ENCODE measurements around the gene KIFBP.

The KIFBP gene

DNA sequence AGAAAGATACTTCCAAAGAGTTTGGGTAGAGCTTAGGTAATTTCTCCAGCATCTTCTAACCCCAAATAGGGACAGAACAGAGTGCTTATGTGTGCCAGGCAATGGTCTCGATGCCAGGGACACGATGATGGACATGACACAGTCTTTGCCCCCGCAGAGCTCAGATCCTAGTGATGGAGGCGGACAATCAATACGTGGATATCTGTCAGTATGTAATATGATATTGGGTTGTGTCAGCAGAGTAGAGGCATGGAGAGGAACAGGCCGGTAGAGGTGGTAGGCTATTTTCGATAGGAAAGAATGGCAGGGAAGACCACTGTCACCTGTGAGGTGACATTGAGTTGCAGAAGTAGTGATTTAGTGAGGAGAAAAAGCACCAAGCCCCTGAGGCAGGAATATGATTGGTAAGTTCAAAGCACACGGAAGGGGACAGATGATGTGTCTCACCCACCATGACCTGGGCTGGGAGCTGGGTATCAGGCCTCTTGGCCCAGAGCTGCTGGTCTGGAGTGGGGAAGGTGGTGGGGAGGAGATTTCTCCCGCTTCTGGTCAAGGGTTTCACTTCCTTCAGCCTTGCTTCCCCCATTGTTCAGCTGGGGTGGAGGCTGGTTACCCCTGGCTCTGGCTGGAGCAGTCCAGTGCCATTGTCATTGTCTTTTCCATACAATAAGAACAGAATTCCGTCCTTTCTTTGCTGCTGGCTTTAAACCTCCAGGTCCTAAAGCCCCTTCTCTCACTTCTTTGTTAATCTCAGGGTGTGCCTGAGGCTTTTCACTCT, 63.3 kb downstream of the KIFBP start:
- no peak for FAIRE-seq
- TF ChIP-seq POLR2A (IDR thresholded peaks at IDR 0.05; ENCODE audit: low read depth, low read length), result no peak
- DNase-seq (ENCODE audit: insufficient read length, low spot score), result no peak

DNA sequence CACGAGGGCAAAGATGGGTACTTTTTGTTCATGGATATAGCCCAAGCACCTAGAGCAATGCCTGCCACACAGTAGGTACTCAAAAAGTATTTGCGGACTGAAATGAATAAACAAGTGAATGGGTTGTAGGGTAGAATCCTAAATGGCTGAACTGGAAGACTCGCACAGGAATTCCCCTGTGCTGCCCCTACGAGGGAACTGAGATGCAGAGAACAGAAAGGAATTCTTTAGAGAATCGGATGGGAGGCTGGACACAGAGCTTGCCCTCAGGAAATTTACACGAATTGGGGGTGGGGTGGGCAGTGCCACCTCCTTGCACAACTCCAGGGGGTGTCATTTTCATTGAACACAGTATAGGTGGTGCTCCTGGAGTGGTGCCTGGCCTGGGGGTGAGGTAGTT, 64.1 kb downstream of the KIFBP start:
- no peak for DNase-seq (ENCODE audit: insufficient read length, low spot score)
- TF ChIP-seq POLR2A (IDR thresholded peaks at IDR 0.05; ENCODE audit: low read depth, low read length), result no peak
- no peak for FAIRE-seq

DNA sequence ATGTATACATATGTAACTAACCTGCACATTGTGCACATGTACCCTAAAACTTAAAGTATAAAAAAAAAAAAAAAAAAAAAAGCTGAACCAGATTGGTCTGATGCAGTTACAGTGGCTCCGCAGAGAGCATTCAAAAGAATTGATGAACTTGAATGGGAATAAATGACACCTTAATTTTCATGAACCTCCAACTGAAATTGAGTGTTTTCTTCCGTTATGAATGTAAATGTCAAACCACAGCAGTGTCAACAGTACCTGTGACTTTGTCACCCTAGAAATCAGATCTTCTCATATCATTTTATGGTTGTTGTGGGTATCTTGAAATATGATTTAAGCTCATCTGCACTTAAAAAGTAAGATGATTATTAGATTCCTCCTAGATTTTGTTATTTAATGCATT, 66.6 kb downstream of the KIFBP start:
- DNase-seq (ENCODE audit: insufficient read length, low spot score), result no peak
- no peak for FAIRE-seq
- no peak for TF ChIP-seq POLR2A (IDR thresholded peaks at IDR 0.05; ENCODE audit: low read depth, low read length)

DNA sequence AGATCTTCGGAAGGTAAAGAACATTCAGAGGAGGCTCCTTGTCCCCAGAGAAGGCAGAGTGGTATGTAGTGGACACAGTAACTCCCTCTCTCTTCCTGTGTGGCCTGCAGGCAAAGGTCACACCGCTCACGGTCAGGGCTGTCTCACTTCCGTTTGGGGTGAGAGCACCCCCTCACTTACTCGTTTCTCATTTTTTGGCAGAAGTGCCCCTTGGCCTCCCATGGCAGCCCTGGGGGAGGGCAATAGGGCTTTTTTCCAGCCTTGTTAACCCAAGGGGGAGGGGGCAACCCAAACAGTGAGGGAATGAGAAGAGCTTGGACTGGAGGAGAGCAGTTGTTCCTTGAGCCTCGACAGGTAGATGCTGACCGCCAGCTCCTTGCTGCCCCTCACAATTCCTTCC, 67.5 kb downstream of the KIFBP start:
- no peak for FAIRE-seq
- no peak for TF ChIP-seq POLR2A (IDR thresholded peaks at IDR 0.05; ENCODE audit: low read depth, low read length)
- no peak for DNase-seq (ENCODE audit: insufficient read length, low spot score)

DNA sequence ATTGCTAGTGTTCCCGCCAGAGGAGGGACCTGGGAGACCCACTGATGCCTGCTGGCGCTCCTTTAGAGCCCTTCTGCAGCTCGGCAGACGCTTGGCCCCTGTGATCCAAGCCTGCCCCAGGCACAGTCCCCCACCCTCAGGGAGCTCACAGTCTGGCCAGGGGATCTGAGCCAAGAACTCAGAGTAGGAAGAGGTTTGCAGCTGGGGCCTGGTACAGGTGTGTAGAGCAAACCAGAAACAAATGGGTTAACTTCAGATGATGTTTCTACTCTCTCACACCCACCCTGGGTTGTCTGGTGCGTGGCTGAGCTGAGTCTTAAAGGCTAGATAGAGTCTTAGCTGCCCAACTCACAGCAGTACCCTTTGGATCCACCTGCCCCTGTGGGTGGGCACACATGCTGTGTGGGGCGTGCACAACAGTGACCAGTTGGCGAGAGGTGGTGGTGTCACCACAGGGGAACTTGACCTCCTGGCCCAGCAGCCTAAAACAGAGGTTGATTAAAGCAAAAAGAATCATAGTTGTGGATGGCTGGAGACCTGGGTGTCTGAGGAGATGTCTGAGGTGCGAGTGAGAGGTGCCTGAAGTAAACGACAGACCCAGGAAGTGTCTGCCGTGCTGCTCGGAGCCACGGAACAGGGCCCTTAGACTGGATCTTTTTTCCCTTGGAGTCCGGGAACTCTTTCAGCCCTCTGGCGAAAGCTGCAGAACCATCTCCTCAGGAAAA, 68.1 kb downstream of the KIFBP start:
- TF ChIP-seq POLR2A (IDR thresholded peaks at IDR 0.05; ENCODE audit: low read depth, low read length), result no peak
- FAIRE-seq (no peak), DNase-seq (ENCODE audit: insufficient read length, low spot score) (peak; percentile 27)

DNA sequence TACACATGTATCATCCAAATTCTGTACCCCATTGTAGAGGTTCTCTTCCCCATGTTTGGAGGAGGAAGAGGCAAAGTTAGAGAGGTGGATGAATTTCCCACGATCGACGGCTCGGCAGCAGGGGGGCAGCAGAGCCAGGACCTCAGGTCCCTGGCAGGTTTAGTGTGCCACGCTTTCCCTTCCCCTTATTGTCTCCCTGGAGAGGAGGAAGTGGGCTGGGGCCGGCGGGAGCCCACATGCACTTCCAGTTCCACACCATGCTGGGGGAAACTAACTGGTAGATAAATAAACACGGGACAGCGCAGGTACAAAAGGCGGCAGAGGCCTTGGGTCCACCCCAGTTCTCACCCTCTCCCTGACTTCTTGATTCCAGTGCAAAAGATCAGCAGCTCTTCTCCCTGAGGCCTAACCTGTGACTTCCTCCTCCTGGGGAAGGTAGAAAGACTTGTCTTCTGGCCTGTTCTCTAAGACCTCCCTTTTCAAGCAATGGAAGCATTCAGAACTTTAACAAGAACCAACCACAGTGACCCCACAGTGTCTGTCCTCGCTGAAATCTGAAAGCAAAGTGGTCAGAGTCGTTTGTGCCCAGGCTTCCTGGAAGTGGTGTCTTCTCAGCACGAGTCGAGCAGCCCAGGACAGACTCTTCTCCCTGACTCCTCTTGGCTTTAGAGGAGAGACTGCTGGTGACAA, 68.8 kb downstream of the KIFBP start:
- FAIRE-seq, result no peak

DNA sequence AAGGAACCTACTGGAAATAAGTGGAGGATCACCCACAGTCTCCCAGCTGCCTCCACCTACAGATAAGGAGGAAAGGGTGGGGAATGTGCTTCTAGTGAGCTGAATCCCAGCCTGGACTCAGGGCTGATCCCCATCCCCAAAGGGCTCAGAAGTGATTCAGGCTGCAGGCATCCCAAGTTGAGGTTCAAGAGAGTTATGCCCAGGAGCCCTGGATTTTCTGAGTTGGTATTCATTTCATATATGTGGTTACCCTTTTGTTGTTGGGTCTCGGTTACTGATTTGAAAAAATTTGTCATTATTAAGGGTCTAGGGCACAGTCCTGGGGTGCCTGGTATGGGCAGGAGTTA, 69.3 kb downstream of the KIFBP start:
- DNase-seq (ENCODE audit: insufficient read length, low spot score), result peak; percentile 80

More for the DNA sequence above, 68.8 kb downstream of the KIFBP start:
- TF ChIP-seq POLR2A (IDR thresholded peaks at IDR 0.05; ENCODE audit: low read depth, low read length), result no peak
- DNase-seq (ENCODE audit: insufficient read length, low spot score), result no peak

DNA sequence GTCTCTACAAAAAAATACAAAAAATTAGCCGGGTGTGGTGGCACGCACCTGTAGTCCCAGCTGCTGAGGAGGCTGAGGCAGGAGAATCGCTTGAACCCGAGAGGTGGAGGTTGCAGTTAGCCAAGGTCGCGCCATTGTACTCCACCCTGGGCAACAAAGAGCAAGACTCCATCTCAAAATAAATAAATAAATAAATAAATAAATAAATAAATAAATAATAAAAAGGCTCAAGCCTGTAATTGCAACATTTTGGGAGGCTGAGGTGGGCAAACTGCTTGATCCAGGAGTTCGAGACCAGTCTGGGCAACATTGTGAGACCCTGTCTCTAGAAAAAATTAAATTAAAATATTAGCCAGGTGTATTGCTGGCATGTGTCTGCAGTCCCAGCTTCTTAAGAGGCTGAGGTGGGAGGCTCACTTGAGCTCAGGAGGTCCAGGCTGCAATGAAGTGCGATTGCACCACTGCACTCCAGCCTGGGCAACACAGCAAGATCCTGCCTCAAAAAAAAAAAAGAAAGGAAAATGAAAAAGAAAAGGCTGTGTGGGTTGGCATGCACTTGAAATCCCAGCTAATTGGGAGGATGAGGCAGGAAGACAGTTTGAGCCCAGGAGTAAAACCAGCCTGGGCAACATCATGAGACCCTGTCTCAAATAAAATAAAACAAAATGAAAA, 71.7 kb downstream of the KIFBP start:
- TF ChIP-seq POLR2A (IDR thresholded peaks at IDR 0.05; ENCODE audit: low read depth, low read length), result no peak
- FAIRE-seq, result no peak
- no peak for DNase-seq (ENCODE audit: insufficient read length, low spot score)

More for the DNA sequence above, 69.3 kb downstream of the KIFBP start:
- FAIRE-seq, result peak; percentile 50
- no peak for TF ChIP-seq POLR2A (IDR thresholded peaks at IDR 0.05; ENCODE audit: low read depth, low read length)

DNA sequence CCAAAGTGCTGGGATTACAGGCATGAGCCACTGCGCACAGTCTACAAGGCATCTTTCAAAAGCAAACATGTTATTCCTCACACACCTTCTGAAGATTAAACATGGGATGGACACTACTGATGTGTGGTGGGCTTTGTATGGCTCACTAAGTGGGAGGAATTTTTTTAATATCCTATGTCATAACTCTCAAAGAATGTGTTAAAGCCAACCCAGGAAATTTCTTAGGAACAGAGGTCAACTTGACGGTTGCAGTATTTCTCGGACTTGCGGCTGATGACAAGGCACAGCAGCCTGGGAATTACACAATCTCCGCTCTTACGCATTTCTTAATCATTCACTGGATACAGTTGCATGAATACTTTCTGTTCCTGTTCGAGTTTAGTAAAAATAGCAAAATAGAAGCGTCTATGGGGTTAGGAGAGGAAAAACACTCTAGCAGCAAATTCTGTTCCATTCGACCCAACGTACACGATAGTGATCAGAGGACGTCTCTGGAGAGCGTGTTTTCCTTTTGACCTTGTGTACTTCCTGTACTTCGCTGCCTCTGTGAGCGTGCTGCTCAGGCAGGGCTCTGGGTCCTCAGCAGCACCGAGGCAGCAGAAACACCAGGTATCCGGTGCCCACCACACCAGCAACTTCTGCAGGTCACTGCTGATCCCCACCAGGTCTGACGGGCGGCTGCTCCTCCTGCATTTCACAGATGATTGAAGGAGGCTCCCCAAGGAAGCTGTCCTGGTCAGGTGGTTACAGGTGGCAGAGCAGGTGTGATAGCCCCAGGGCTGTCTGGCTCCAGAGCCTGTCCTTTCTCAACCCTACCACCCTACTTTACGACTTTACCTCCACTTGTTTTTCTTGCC, 72.9 kb downstream of the KIFBP start:
- peak; percentile 66 for FAIRE-seq
- peak; percentile 81 for DNase-seq (ENCODE audit: insufficient read length, low spot score)
- TF ChIP-seq POLR2A (IDR thresholded peaks at IDR 0.05; ENCODE audit: low read depth, low read length), result no peak

DNA sequence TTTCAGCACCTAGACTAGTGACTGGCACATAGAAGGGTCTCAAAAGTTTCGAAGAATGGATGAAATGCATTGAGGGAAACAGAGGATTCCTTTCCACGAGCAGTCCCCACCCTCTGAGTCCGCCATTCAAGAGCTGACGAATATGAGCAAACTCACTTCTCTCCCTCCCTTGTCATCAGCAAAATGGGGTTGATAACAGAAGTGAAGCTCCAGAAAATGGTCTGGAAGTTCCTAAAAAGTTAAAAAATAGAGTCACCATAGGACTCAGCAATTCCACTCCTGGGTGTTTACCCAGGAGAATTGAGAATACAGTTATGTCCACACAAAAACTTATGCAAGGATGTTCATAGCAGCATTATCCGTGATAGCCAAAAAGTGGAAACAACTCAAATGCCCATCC, 74.3 kb downstream of the KIFBP start:
- TF ChIP-seq POLR2A (IDR thresholded peaks at IDR 0.05; ENCODE audit: low read depth, low read length), result no peak
- DNase-seq (ENCODE audit: insufficient read length, low spot score) (no peak), FAIRE-seq (no peak)

DNA sequence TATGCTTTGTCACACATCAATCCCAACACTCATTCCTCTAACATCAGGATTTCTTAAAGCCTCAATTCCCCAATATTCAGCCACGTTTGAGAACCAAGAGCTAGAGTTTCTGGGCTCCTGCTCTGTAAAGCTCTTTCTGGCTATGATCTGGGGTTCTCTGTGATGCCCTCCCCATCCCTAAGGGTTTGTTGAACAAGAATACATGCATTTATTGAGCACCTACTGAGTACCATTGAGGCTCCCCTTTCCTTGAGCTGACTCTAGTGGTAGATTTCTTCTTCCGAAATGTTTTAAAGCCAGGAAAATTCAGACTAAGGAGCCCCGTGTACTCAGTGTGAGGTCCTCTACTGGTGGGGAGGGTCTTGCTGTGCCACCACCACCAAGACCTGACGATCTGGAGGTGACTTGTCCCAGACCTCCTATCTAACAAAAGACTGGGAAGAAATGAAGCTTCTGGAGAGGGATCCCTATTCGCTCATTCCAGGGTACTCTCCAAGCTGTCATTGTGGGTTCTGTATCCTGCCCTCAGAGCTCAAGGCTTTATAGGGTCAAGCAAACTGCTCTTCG, 76.2 kb downstream of the KIFBP start:
- FAIRE-seq, result no peak

DNA sequence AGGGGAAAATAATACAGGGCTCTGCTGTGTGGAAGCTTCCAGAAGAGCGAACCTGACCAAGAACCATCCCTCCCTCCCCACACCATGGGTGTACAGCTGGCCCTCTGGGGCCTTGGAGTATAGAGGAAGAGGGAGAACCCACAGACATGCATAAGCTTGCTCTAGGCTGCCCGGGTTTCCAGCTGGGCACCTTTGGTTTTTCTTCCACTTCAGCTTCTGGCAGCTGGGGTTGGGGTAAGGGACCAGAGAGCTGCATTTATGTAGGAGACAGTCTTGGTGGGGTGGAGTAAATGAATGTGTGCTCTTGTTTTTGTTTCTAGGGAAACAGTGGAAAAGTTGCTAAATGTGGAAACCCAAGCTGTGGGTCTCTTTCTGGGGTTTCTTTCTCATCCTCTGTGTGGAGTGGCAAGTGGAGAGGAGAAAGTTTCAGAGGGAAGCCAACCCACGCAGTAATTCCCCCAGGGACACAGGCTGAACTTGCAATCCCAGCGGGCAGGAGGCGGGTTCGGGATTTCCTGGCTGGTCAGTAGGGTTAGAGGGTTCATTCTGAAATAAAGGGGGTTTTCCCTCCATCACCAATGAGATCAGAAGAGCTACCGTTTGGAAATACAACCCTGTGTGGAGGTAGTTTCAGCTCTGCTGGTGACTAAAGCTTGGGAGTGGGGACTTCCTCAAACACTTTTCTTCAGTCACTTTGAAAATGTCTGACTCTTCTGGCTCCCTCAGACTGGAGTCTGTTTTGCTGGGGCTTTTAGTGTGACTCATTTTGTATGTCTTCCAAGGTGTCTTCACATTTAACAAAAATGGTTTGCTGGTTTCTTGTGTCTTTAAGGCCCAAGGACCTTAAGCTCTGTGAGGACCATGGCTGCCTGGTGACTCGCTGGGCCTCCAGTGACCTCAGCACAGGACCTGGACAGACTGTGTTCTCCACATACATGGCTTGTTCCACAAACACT, 77.1 kb downstream of the KIFBP start:
- FAIRE-seq, result no peak
- TF ChIP-seq POLR2A (IDR thresholded peaks at IDR 0.05; ENCODE audit: low read depth, low read length), result no peak
- no peak for DNase-seq (ENCODE audit: insufficient read length, low spot score)

More for the DNA sequence above, 76.2 kb downstream of the KIFBP start:
- no peak for TF ChIP-seq POLR2A (IDR thresholded peaks at IDR 0.05; ENCODE audit: low read depth, low read length)
- no peak for DNase-seq (ENCODE audit: insufficient read length, low spot score)

Data from H54 (cell line).